Measurements from ENCODE around the gene HNRNPL. TPM values are rescaled to one million over a fixed set of nuclear protein-coding genes. Genes with fewer than 3 reads are reported as not detected.
A peak's percentile ranks its signal among the peaks of the same experiment; 100 is the strongest.
"Not testable (repeated sequence)": the region's sequence is repeated elsewhere in the genome, so short reads cannot be mapped to it uniquely, and the experiment has no call there.

HNRNPL gene
- polyA plus RNA-seq, 1 experiment = 316 TPM

DNA sequence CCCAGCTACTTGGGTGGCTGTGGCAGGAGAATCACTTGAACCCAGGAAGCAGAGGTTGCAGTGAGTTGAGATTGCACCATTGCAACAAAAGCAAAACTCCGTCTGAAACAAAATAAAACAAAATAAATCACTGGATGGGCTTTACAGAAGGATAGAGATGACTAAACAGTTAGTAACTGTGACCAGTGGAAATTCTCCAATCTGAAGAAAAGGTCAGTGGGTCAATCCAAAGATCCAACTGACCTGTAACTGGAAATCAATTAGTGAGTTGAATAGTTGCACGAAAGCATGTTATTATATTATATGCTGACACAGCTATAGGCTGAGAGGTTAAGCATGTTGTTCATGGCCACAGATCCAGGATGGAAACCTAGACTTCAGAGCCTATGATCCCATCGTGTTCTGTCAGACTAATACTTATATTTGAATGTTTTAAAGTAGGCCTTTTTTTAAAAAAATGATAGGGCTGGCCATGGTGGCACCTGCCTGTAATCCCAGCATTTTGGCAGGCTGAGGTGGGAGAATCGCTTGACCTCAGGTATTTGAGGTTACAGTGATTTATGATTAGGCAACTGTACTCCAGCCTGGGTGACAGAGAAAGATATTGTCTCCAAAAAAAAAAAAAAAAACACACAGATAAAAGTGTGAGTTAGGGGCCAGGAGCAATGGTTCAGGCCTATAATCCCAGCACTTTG is 19.6 kb downstream of the HNRNPL start:
- no peak overlapping the region for H3K4me3 ChIP-seq (ENCODE audit: low read depth, low read length)
- CTCF ChIA-PET = no interaction called here
- DNase-seq (ENCODE audit: low read depth, low spot score) = no peak
- POLR2A ChIA-PET = interaction anchor here (0.6 to 1.9 kb wide), 3 partner anchors 19 to 554 kb away, joined by 3 to 14 read pairs (median 4); no protein-coding TSS in a partner anchor
- no peaks in the 10 kb centered on the region for H3K9me3 ChIP-seq (ENCODE audit: control insufficient read depth, insufficient read depth, low read length)
- peak overlapping the region; percentile 70 for H3K27ac ChIP-seq (ENCODE audit: low read depth, low read length)
- no peaks in the 10 kb centered on the region for H3K27me3 ChIP-seq (ENCODE audit: control insufficient read depth, insufficient read depth, low read length)
- TF ChIP-seq, protein P1, sequence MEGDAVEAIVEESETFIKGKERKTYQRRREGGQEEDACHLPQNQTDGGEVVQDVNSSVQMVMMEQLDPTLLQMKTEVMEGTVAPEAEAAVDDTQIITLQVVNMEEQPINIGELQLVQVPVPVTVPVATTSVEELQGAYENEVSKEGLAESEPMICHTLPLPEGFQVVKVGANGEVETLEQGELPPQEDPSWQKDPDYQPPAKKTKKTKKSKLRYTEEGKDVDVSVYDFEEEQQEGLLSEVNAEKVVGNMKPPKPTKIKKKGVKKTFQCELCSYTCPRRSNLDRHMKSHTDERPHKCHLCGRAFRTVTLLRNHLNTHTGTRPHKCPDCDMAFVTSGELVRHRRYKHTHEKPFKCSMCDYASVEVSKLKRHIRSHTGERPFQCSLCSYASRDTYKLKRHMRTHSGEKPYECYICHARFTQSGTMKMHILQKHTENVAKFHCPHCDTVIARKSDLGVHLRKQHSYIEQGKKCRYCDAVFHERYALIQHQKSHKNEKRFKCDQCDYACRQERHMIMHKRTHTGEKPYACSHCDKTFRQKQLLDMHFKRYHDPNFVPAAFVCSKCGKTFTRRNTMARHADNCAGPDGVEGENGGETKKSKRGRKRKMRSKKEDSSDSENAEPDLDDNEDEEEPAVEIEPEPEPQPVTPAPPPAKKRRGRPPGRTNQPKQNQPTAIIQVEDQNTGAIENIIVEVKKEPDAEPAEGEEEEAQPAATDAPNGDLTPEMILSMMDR (IDR thresholded peaks at IDR 0.05; ENCODE audit: low read depth, low read length) = no peak

GRCh38 chr19:38829203-38829602 is 20.6 kb downstream of the HNRNPL start:
- H3K9me3 ChIP-seq (ENCODE audit: control insufficient read depth, insufficient read depth, low read length); H3K27me3 ChIP-seq (ENCODE audit: control insufficient read depth, insufficient read depth, low read length); DNase-seq (ENCODE audit: low read depth, low spot score); H3K4me3 ChIP-seq (ENCODE audit: low read depth, low read length); CTCF ChIA-PET: not testable (repeated sequence)
- POLR2A ChIA-PET = interaction anchor here (0.6 to 1.0 kb wide), 5 partner anchors 12 to 555 kb away, joined by 3 to 4 read pairs (median 4); partner anchors contain the start of gene NFKBIB
- H3K27ac ChIP-seq (ENCODE audit: low read depth, low read length) = peak overlapping the region; percentile 70

- CTCF ChIA-PET = no interaction called here
- POLR2A ChIA-PET = no interaction called here
- TF ChIP-seq, protein P1 (IDR thresholded peaks at IDR 0.05; ENCODE audit: low read depth, low read length) = no peak
Observed at GRCh38 chr19:38826856-38827551, 22.8 kb downstream of the HNRNPL start.

GRCh38 chr19:38825936-38826335 is 23.9 kb downstream of the HNRNPL start:
- CTCF ChIA-PET; DNase-seq (ENCODE audit: low read depth, low spot score); POLR2A ChIA-PET; H3K27ac ChIP-seq (ENCODE audit: low read depth, low read length); H3K27me3 ChIP-seq (ENCODE audit: control insufficient read depth, insufficient read depth, low read length); H3K4me3 ChIP-seq (ENCODE audit: low read depth, low read length); H3K9me3 ChIP-seq (ENCODE audit: control insufficient read depth, insufficient read depth, low read length): not testable (repeated sequence)

More at GRCh38 chr19:38826856-38827551, 22.8 kb downstream of the HNRNPL start:
- Histone ChIP-seq H3K9me3 (ENCODE audit: control insufficient read depth, insufficient read depth, low read length) (no peaks in the 10 kb centered on the region), H3K27me3 (ENCODE audit: control insufficient read depth, insufficient read depth, low read length) (no peaks in the 10 kb centered on the region), H3K4me3 (ENCODE audit: low read depth, low read length) (no peak overlapping the region), H3K27ac (ENCODE audit: low read depth, low read length) (no peak overlapping the region)
- DNase-seq (ENCODE audit: low read depth, low spot score) = no peak

GRCh38 chr19:38821230-38821825 is 28.5 kb downstream of the HNRNPL start:
- DNase-seq (ENCODE audit: low read depth, low spot score); CTCF ChIA-PET; POLR2A ChIA-PET: not testable (repeated sequence)

DNA sequence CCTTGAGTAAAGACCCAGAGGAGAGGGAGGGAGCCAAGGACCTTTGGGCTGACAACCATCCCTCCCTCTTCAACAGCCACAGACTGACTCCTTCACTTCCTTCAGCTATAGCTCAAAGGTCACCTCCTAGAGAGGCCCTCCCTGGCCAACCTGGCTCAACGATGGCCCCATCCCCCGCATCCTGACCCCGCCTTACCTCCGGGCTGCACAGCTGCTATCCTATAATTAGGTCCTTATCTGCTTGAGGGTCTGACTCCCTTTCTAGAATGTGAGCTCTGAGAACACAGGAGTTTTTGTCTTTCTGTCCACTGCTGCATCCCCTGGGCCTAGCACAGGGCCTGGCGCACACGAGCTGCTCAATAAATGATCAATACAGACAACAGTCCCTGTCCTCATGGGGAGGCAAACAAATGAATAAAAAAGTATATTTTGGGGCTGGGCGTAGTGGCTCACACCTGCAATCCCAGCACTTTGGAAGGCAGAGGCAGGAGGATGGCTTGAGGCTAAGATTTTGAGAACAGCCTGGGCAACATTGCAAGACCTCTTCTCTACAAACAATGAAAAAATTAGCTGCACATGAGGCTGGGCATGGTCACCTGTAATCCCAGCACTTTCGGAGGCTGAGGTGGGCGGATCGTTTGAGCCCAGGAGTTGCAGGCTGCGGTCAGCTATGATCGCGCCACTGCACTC is 30.4 kb downstream of the HNRNPL start:
- no peak for DNase-seq (ENCODE audit: low read depth, low spot score)
- no peaks in the 10 kb centered on the region for H3K27me3 ChIP-seq (ENCODE audit: control insufficient read depth, insufficient read depth, low read length)
- TF ChIP-seq, protein P1 (IDR thresholded peaks at IDR 0.05; ENCODE audit: low read depth, low read length) = no peak
- ChIA-PET POLR2A (no interaction called here), CTCF (no interaction called here)
- peaks cover 4% of the 10 kb centered on the region; the same call in 1 of the 2 replicates for H3K9me3 ChIP-seq (ENCODE audit: control insufficient read depth, insufficient read depth, low read length)
- H3K27ac ChIP-seq (ENCODE audit: low read depth, low read length) = no peak overlapping the region
- no peak overlapping the region for H3K4me3 ChIP-seq (ENCODE audit: low read depth, low read length)

More at GRCh38 chr19:38821230-38821825, 28.5 kb downstream of the HNRNPL start:
- not testable (repeated sequence) for H3K27ac ChIP-seq (ENCODE audit: low read depth, low read length); H3K9me3 ChIP-seq (ENCODE audit: control insufficient read depth, insufficient read depth, low read length); H3K4me3 ChIP-seq (ENCODE audit: low read depth, low read length); H3K27me3 ChIP-seq (ENCODE audit: control insufficient read depth, insufficient read depth, low read length)

All from AG04450 (cell line).